HepG2 (cell line): ENCODE measurements around the gene DHX8. TPM values are rescaled to one million over a fixed set of nuclear protein-coding genes. Genes with fewer than 3 reads are reported as not detected.

Experiments
- BHLHE40 ChIP-seq: IDR thresholded peaks from 2 replicates; pipeline ENCODE4 v1.6.1; 2011; ENCODE audit warnings: low read length, improper control_type of control experiment
- BRD4 ChIP-seq: sonication (generic); formaldehyde crosslinking; IDR thresholded peaks from 2 replicates; pipeline ENCODE4 v1.4.0; 2020; ENCODE audit warnings: missing genetic modification reagents
- CC2D1A ChIP-seq: sonication (generic); formaldehyde crosslinking; IDR thresholded peaks from 2 replicates; pipeline ENCODE4 v1.8.1; 2023; ENCODE audit warnings: mild to moderate bottlenecking, missing genetic modification reagents
- ELF1 ChIP-seq: sonication (generic); formaldehyde crosslinking; IDR thresholded peaks from 2 replicates; pipeline ENCODE4 v1.4.0; 2020; ENCODE audit warnings: missing genetic modification reagents
- EP300 ChIP-seq, 3 experiments: sonication (generic) in 1 of 3; formaldehyde crosslinking in 1 of 3; IDR thresholded peaks; 2 replicates each; pipeline versions ENCODE4 v1.5.1 to v1.6.1; 2011 to 2020; ENCODE audit warnings: low read depth in 2 of 3, low read length in 2 of 3, borderline replicate concordance in 1 of 3, improper control_type of control experiment in 1 of 3, mild to moderate bottlenecking in 1 of 3, missing genetic modification reagents in 1 of 3, moderate library complexity in 1 of 3
- FOXP1 ChIP-seq, 2 experiments: fragments of 450-650 bp in 1 of 2; IDR thresholded peaks; 2 replicates each; pipeline ENCODE4 v1.6.1; 2017 to 2018; ENCODE audit warnings: antibody characterized with exemption in 1 of 2
- HCFC1 ChIP-seq: fragments of 150-350 bp; IDR thresholded peaks from 2 replicates; pipeline ENCODE4 v1.6.1; 2014; ENCODE audit warnings: low read depth, low read length
- MED1 ChIP-seq: sonication (generic); formaldehyde crosslinking; IDR thresholded peaks from 2 replicates; pipeline ENCODE4 v1.4.0; 2020; ENCODE audit warnings: missing genetic modification reagents
- MIER3 ChIP-seq: IDR thresholded peaks from 2 replicates; pipeline ENCODE4 v1.6.1; 2016; ENCODE audit warnings: missing compliant biosample characterization, borderline replicate concordance
- NR2F2 ChIP-seq: IDR thresholded peaks from 2 replicates; pipeline ENCODE4 v1.6.1; 2012; ENCODE audit warnings: low read depth, inconsistent platforms, borderline replicate concordance
- PAWR ChIP-seq: sonication (generic); formaldehyde crosslinking; IDR thresholded peaks from 2 replicates; pipeline ENCODE4 v1.4.0; 2020; ENCODE audit warnings: missing genetic modification reagents, mild to moderate bottlenecking, borderline replicate concordance
- SP140L ChIP-seq: sonication (generic); formaldehyde crosslinking; IDR thresholded peaks from 2 replicates; pipeline ENCODE4 v1.4.0; 2020; ENCODE audit warnings: missing genetic modification reagents, borderline replicate concordance
- TBX3 ChIP-seq: fragments of 450-650 bp; IDR thresholded peaks from 2 replicates; pipeline ENCODE4 v1.6.1; 2017; ENCODE audit warnings: antibody characterized with exemption, mild to moderate bottlenecking, inconsistent platforms, borderline replicate concordance
- TOPORS ChIP-seq: sonication (generic); formaldehyde crosslinking; IDR thresholded peaks from 2 replicates; pipeline ENCODE4 v1.8.0; 2023; ENCODE audit warnings: mild to moderate bottlenecking, missing genetic modification reagents
- ZBTB1 ChIP-seq: sonication (generic); formaldehyde crosslinking; IDR thresholded peaks from 2 replicates; pipeline ENCODE4 v1.4.0; 2020; ENCODE audit warnings: missing genetic modification reagents, borderline replicate concordance
- ZNF101 ChIP-seq: sonication (generic); formaldehyde crosslinking; IDR thresholded peaks from 2 replicates; pipeline ENCODE4 v1.4.0; 2020; ENCODE audit warnings: mild to moderate bottlenecking, low read depth, missing genetic modification reagents, borderline replicate concordance
- ZNF292 ChIP-seq: sonication (generic); formaldehyde crosslinking; IDR thresholded peaks from 2 replicates; pipeline ENCODE4 v1.8.1; 2022; ENCODE audit warnings: mild to moderate bottlenecking, low read depth, missing genetic modification reagents, borderline replicate concordance
- ZNF367 ChIP-seq: sonication (generic); formaldehyde crosslinking; IDR thresholded peaks from 2 replicates; pipeline ENCODE4 v1.4.0; 2020; ENCODE audit warnings: missing genetic modification reagents, borderline replicate concordance
- ZNF496 ChIP-seq: sonication (generic); formaldehyde crosslinking; IDR thresholded peaks from 2 replicates; pipeline ENCODE4 v1.8.1; 2023; ENCODE audit warnings: mild to moderate bottlenecking, moderate library complexity, missing genetic modification reagents; ENCODE audit not compliant: insufficient replicate concordance
- ZNF790 ChIP-seq: sonication (generic); formaldehyde crosslinking; IDR thresholded peaks from 2 replicates; pipeline ENCODE4 v1.8.0; 2022; ENCODE audit warnings: missing genetic modification reagents, mild to moderate bottlenecking, borderline replicate concordance
- ZNF879 ChIP-seq: sonication (generic); formaldehyde crosslinking; IDR thresholded peaks from 2 replicates; pipeline ENCODE4 v1.8.1; 2023; ENCODE audit warnings: missing genetic modification reagents
- polyA plus RNA-seq, 8 experiments: library from polyadenylated mRNA; depleted of rRNA in 3 of 8; stranded (reverse) in 7 of 8; unstranded in 1 of 8; fragments of >200 nt; fragmentation: Illumina TruSeq in 4 of 8; extraction: Trizol in 4 of 8; gene quantifications; 2 replicates each; pipeline versions ENCODE4 v1.2.1 to v1.2.3, GENCODE V29; 2011 to 2016; ENCODE audit warnings: low read depth in 4 of 8, missing spikeins in 1 of 8, mixed read lengths in 1 of 8; ENCODE audit not compliant: insufficient read depth in 1 of 8
- total RNA-seq, 5 experiments: library from RNA; depleted of rRNA; stranded (reverse); fragments of >200 nt; fragmentation: Illumina TruSeq; extraction: Trizol; gene quantifications; 2 replicates each; pipeline ENCODE4 v1.2.3, GENCODE V29; 2016; ENCODE audit warnings: low read depth in 1 of 5
- TF ChIP-seq, protein P1 (sequence below): IDR thresholded peaks from 2 replicates; pipeline ENCODE4 v1.6.1; 2016; ENCODE audit warnings: mild to moderate bottlenecking
- TF ChIP-seq, protein P2 (sequence below): sonication (generic); formaldehyde crosslinking; IDR thresholded peaks from 2 replicates; pipeline ENCODE4 v1.4.0; 2020; ENCODE audit warnings: mild to moderate bottlenecking, missing genetic modification reagents
- TF ChIP-seq, protein P3 (sequence below): sonication (generic); formaldehyde crosslinking; IDR thresholded peaks from 2 replicates; pipeline ENCODE4 v1.4.0; 2020; ENCODE audit warnings: missing genetic modification reagents; ENCODE audit errors: not compliant biosample characterization

Gene DHX8
- total and polyA plus RNA-seq, 2 of the 13 experiments (the other 11 are each of a cell fraction or from before 2014, with no cell fraction given) = 24.8 to 48.9 TPM

GRCh38 chr17:43531082-43531378 is 47.3 kb downstream of the DHX8 start (continued):
- no peak for TF ChIP-seq BRD4 (CRISPR knock-in tag)
- TF ChIP-seq BHLHE40 = no peak
- no peak for TF ChIP-seq HCFC1
- no peak for TF ChIP-seq PAWR (CRISPR knock-in tag)
- no peak for TF ChIP-seq NR2F2
- no peak for TF ChIP-seq SP140L (CRISPR knock-in tag)
- TF ChIP-seq EP300 (IDR thresholded peaks at IDR 0.05; ENCODE audit: low read depth in 2 of 2, low read length in 2 of 2) = no peak
- no peak for TF ChIP-seq EP300 (CRISPR knock-in tag; IDR thresholded peaks at IDR 0.05; ENCODE audit: borderline replicate concordance)
- TF ChIP-seq ZNF879 (CRISPR knock-in tag) = no peak
- no peak for TF ChIP-seq MED1
- no peak; the same call in 1 of the 2 replicates for TF ChIP-seq ELF1 (CRISPR knock-in tag)
- no peak for TF ChIP-seq TBX3
- TF ChIP-seq FOXP1 (IDR thresholded peaks at IDR 0.05) = no peak
- no peak for TF ChIP-seq FOXP1 (CRISPR knock-in tag; IDR thresholded peaks at IDR 0.05)
- no peak for TF ChIP-seq MIER3 (CRISPR knock-in tag)
- no peak for TF ChIP-seq ZNF292 (CRISPR knock-in tag)
- TF ChIP-seq, protein P1, sequence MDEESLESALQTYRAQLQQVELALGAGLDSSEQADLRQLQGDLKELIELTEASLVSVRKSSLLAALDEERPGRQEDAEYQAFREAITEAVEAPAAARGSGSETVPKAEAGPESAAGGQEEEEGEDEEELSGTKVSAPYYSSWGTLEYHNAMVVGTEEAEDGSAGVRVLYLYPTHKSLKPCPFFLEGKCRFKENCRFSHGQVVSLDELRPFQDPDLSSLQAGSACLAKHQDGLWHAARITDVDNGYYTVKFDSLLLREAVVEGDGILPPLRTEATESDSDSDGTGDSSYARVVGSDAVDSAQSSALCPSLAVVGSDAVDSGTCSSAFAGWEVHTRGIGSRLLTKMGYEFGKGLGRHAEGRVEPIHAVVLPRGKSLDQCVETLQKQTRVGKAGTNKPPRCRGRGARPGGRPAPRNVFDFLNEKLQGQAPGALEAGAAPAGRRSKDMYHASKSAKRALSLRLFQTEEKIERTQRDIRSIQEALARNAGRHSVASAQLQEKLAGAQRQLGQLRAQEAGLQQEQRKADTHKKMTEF (CRISPR knock-in tag) = no peak
- no peak for TF ChIP-seq TOPORS (CRISPR knock-in tag)
- TF ChIP-seq ZNF101 = no peak; the same call in 1 of the 2 replicates
- TF ChIP-seq ZNF790 = 0 out of 2 replicates have a peak, but pooled peaks have one; percentile 17
- TF ChIP-seq ZNF496 = no peak
- no peak for TF ChIP-seq ZBTB1 (CRISPR knock-in tag)
- TF ChIP-seq, protein P2, sequence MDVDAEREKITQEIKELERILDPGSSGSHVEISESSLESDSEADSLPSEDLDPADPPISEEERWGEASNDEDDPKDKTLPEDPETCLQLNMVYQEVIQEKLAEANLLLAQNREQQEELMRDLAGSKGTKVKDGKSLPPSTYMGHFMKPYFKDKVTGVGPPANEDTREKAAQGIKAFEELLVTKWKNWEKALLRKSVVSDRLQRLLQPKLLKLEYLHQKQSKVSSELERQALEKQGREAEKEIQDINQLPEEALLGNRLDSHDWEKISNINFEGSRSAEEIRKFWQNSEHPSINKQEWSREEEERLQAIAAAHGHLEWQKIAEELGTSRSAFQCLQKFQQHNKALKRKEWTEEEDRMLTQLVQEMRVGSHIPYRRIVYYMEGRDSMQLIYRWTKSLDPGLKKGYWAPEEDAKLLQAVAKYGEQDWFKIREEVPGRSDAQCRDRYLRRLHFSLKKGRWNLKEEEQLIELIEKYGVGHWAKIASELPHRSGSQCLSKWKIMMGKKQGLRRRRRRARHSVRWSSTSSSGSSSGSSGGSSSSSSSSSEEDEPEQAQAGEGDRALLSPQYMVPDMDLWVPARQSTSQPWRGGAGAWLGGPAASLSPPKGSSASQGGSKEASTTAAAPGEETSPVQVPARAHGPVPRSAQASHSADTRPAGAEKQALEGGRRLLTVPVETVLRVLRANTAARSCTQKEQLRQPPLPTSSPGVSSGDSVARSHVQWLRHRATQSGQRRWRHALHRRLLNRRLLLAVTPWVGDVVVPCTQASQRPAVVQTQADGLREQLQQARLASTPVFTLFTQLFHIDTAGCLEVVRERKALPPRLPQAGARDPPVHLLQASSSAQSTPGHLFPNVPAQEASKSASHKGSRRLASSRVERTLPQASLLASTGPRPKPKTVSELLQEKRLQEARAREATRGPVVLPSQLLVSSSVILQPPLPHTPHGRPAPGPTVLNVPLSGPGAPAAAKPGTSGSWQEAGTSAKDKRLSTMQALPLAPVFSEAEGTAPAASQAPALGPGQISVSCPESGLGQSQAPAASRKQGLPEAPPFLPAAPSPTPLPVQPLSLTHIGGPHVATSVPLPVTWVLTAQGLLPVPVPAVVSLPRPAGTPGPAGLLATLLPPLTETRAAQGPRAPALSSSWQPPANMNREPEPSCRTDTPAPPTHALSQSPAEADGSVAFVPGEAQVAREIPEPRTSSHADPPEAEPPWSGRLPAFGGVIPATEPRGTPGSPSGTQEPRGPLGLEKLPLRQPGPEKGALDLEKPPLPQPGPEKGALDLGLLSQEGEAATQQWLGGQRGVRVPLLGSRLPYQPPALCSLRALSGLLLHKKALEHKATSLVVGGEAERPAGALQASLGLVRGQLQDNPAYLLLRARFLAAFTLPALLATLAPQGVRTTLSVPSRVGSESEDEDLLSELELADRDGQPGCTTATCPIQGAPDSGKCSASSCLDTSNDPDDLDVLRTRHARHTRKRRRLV (CRISPR knock-in tag) = peak; percentile 30
- TF ChIP-seq, protein P3, sequence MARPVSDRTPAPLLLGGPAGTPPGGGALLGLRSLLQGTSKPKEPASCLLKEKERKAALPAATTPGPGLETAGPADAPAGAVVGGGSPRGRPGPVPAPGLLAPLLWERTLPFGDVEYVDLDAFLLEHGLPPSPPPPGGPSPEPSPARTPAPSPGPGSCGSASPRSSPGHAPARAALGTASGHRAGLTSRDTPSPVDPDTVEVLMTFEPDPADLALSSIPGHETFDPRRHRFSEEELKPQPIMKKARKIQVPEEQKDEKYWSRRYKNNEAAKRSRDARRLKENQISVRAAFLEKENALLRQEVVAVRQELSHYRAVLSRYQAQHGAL (CRISPR knock-in tag) = no peak
- no peak for TF ChIP-seq CC2D1A (CRISPR knock-in tag)
- no peak for TF ChIP-seq ZNF367 (CRISPR knock-in tag)
